Measurements from ENCODE around the gene CHMP4A.

The CHMP4A gene, protein sequence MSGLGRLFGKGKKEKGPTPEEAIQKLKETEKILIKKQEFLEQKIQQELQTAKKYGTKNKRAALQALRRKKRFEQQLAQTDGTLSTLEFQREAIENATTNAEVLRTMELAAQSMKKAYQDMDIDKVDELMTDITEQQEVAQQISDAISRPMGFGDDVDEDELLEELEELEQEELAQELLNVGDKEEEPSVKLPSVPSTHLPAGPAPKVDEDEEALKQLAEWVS

DNA sequence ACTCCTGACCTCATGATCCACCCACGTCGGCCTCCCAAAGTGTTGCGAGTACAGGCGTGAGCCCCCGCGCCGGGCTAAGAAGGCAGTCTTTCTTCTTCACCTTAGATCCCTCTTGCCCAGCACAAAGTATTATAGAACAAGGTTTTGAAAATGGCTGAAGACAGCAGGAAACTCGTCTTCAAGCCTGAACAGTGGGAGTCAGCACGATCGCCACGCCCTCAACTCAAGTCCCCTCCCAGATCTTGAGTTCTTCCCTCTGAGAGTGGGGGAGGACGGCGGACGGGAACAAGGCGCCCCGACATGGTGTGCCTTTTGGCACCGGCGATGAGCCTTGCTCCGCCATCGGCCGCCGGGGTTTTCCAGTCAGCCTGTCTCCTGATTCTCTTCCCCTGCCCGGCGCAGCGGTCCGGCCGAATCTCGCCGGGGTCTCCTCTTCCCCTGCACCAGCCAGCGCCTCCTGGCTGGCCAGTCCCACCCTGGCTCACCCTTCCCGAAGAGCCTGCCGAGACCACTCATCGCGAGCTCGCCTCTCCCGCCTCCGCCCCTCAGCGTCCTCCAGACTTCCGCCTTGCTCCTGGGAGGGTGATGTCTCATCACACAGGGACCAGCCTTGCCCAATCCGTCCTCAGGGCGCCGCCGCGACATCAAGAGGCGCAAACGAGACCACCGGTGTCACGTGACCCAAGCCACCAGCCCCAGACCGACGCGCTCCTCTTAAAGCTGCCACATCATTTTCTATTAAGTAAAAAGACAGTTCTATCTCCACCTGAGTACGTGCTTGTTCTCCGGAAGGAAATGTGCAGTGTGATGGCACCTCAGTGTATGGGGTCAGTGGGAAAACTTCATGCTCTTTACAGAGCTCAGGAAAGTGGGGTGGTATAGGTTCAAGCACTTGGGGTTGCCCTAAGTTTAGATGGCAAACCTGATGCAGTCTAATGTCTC lies at the start of gene CHMP4A:
Gene CHMP4A, minus strand, starts transcription at position 565 of the 942 bp plus-strand sequence. Its CDS starts 49 bp downstream, at position 516.
- peak; percentile 97 for DNase-seq

DNA sequence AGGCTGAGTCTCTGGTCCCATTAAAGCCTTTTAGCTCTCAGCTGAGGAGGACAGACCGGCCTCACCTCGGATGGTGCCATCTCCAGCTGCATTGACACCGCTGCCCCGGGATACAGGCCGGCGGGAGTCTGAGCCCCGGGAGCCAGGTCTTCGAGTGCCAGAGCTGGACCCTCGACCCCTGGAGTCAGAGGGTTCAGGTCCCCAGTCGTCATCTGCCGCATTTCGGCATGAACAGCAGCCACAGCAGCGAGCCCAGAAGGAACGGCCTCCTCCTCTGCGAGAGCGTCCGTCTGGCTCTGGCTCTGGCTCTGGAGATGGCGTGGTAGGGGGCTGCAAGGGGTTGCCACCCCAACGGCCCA lies 48.7 kb upstream of the CHMP4A start:
- no peak for DNase-seq

DNA sequence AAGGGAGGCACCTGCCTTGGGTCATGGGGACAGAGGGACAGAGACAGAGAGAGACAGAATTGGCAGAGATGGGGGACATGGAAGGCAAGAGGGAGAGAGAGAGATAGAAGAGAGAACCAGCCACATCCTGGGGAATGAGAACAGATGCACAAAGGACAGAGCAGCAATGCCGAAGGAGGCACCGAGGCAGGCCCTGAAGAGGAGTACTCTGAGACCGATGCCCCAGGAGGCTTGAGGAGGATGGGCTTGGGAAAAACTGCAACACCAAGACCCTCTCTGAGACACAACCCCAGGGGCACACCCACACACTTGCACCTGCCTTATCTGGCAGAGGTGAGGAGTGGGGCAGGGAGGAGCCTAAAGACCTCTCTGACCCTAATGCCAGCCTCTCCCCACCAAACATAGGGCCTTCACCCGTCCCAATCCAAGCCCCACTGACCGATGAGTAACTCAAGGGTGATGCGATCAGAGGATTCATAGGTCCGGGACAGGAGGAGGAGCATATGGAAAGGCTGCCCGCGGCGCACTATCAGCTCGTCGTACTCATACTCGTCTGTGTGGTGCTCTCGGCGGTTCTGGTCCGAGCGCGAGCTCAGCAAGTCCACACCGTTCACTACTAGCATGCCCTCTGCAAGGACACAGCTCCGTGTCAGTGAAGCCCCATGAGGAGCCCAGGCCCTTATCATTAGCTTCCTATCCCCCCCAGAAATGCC lies 48.1 kb upstream of the CHMP4A start:
- DNase-seq = no peak

DNA sequence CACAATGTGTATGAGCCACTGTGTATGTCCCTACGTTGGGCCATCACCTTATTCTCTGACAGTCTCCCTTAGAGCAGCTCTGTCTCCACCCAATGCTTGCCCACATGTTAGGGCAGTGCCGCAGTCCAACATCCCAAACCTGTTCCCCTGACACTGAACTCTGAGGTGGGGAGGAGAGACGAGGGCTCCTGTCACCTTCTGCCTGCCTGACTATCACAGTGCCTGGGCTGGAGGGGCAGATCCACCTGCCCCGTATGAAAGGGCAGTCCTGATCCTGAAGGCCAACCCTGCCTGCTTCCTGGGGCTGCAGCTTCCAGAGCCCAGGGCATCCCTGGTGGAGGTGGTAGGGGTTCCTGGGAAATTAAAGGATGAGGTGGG lies 47.5 kb upstream of the CHMP4A start:
- no peak for DNase-seq

DNA sequence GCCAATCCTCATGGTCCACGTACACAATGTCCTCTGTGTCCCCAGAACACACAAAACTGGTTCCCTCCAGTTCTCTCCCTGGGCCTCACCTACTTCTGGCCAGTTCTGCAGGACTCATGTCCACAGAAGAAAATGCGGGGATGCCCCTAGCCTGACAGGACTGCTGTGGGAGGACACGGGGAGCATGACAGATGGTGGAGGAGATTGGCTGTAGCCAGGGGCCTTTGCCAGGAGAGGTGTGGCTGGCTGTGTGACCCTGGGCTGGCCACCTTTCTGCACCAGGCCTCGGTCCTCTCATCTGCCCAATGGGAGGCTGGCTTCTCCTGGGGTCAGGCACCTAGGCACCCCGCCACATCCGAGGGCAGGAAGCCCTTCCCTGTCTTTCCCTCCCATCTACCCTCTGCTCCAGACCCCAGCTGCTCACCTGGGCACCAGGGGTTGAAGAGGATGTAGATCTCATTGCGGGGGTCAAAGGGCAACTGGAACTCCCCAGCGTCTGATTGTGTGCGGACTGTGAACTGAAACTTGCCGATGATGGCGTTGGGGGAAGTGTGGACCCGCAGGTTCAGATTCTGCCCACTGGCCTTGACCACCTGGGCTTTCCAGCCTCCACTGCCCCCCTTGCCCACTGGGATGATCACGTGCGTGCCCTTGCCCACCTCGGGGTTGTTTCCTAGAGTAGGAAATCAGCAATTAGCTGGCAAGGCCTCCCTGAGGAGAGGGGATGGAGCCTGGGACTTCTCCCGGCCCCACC lies 46.9 kb upstream of the CHMP4A start:
- DNase-seq = no peak

DNA sequence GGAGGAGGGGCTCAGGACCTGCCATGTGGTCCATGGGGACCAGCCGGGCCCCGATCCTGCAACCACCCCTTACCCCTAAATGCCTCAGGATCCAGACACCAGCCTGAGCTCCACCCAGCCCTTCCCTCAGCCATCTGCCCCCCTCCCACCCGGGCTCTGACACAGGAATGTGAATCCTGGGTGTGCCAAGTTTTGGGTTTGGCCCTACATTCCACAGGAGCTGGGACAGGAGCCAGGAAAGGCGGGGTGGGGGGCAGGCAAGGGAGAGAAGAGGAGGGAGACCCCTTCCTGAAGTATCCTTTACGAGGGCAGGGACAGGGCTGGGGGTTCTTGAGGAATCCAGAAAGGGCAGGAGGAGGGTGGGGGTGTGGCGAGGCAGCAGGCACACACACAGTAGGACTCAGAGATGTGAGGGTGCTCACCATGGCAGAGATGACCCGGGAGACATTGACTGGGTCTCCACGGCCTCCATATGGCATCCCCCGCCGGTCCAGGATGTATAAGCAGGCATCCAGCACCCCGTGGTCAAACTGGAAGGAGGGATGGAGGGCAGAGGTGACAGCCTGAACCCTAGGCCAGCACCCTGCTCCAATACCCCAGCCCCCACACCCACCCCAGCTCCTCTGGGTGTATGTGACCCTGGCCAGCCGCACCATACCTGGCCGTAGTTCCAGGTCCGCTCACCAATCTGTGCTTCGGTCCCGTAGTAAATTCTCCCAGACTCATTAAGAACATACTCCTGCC lies 46.2 kb upstream of the CHMP4A start:
- DNase-seq = no peak

DNA sequence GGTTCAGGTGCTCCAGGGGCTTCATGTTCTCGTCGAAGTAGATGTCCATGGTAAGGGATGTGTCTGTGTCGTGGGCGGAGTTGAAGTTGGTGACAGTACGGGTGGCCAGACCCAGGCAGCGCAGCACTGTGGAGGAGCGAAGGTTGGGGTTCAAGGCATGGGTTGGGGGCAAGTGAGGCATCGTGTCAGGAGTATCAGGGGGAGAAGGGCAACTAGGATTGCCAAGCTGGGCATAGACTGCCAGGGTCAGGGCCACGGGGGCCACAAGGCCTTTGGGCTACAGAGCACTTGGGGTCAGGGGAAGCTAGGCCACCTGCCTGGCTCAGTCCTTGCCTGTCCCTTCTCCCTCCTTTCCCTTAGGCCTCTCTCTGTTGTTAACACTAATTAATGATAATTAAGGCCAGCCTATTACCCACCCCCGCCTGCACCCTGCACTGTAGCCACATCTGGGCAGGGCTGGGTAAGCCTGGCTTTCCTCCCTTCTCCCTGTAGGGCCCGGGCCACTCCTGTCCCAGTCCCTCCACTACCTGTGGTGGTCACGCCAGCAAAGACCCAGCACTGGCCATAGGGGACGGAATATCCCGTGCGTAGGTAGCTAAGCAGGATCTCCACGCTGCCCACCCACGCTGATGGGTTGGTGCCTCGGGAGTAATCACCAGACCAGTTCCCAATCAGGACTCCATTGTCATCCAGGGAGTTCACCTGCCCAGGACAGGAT lies 45.4 kb upstream of the CHMP4A start:
- DNase-seq = no peak

DNA sequence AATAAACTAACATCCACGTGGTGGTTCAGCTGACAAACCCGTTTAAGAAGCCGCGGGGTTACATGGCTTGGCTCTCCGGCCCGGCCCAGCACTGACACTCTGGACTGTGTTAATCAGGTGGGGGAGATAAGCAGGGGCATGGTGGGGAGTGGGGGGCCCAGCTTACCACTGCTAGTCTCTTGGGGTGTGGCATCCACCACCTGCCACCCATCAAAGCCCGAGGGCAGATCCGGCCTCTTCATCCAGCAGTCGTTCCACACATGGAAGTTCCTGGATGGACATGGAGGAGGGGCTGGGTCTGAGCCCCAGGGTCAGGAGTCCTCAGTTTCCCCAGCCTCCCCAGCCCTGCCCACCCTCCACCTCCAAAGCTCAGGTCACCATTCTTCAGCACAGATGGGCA lies 44.8 kb upstream of the CHMP4A start:
- DNase-seq = no peak

DNA sequence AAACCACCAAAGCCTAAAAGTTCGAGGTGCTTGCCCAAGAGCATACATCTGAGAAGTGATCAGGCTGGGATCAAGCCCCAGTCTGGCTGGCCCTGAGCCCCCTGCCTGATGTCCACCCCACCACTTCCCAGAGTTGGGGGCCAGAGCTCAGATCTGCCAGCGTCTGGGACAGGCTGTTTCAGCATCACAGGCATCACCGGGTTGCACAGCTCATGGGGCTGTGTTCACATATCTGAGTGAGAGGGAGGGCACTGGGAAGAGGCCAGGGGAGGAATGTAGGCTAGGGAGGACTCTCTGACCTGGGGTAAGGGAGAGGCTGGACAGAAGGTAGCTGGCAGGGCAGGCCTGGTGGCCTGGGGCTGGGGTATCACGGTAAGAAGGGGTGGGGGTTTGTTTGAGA lies 43.7 kb upstream of the CHMP4A start:
- no peak for DNase-seq

DNA sequence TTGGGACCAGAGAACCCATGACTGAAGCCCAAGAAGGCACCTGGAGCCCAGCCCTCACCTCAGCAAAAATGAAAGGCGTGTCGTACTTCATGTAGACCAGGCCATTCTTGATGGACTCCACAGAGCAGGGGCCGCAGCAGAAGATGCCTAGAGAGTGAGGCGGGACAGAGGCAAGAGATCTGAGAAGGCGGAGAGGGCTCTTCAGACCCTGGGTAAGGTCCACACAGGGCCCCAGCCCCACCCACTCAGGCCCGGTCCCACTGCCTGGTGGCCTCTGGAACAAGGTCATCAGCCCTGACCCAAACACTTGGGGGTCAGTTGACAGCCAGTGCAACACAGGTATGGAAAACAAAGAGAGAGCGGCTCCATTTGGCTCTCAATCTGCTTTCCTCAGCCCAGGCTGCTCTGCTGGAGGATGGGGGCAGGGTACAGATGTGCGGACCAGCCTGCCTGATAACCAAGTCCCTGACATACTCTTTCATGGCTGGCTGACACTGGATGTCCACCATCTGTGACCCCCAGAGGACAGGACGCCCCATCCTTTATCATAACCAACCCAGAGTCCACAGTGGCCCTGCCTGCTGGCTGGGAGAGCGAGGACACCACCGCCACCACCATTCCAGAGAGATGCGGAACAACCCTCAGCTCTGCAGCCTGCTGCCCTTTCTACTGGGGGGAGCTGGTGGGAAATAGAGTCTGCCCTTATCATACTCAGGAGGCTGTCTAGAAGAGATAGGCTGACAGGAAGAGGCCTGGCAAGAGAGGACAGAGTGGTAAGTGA lies 42.8 kb upstream of the CHMP4A start:
- no peak for DNase-seq

DNA sequence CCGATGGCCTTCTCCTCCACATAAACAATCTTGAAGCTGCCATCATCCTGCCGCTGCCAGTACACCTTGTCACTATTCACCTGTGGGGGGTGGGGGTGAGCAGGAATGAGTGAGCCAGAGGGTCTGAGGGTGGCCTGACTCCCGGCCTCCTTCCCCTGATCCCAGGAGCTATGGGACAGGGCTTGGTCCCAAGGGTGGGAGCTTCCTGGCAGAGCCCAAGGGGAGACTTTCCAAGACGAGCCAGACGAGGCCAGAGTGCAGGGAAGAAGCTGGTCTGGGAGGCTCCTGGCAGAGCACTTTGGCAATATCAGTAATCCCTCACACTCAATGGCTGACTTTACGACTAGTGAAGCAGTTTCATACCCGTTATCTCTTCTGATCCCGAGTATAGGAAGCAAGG lies 42.1 kb upstream of the CHMP4A start:
- no peak for DNase-seq

DNA sequence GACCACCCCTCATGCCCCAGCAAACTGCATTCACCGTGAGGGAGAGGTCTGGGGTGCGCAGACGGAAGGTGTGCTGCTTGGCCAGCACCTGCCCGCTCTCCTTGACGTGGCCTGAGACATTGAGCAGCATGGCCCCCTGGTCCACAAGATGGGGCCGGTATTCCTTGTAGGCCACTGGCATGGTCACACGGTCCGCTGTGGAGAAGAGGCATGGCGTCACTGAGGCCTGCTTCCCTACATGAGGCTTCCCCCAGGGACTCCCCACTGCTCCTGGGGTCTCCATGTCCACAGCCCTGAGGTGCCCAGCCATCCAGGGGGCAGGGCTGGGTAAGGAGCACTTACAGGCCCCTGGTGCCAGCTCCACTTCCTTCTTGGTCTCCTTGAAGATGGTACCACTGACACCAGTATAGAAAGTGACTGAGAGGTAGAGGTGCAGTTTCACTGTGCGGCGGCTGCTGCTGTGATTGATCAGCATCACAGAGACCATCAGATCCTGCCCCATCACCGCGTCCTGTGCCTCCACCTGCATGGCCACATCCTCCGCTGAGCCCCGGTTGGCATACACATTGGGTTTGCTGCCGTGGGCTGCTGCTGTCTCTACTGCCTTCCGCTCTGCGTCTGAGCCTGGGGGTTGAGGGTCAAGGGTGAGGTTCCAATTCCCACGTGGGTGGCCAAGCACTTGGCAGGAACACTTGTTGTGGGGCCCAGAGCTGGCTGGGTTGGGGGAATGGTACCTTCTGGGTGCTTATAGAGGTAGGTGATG lies 41.5 kb upstream of the CHMP4A start:
- DNase-seq = no peak

DNA sequence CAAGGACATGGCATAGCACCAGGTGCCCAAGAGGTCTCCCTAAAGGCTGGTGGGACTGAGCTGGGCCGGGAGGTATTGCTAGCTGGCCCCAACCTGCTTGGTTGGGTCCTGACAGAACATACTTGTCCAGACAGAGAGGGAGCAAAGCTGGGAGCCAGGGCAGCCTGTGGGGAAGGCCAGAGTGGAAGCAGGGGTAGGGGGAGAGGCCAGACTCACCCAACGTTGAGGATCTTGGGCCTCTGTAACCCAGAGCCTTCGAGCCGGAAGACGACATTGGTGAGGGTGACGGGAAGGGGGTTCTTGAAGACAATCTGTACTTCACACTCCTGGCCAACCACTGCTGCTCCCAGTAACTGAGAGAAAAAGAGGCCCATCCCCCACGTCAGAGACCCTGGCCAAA lies 40.6 kb upstream of the CHMP4A start:
- DNase-seq = no peak

DNA sequence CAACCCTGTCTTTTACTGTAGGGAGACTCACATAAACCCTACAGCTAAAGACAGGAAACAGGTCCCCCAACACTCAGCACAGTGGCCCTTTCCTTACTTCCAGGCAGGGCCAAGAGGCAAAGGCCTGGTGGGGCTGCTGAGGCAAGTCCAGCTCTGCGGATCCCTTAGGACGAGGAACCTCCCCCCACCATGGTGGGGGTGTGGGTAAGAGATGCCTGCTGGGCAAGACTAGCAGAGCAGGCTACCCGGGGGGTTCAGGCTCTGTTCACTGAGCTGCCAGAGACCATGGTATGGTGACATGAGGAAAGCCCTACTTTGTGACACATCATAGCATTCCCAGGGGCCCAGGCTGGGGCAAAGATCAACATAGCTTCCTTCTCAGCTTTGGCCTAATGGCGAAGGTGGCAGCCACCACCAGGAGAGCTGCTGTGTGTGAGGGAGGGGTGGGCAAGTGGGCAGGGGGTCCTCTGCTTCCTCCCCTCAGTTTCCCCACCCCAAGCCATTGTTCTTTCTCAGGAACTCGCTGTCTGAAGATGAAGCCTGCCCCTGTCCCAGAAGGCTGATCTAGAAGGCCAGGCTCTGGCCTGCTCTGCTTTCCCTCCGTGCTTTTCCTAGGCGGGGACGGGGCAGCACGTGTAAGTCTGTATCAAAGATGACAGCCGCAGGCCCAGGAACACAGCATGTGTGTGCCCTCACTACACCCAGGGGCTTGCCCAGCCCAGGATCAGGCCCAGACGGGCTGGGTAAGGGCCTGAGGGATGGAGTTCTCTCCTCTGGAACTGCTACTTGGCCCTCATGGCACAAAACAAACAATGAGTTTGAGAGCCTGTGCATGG lies 39.2 kb upstream of the CHMP4A start:
- DNase-seq = no peak

DNA sequence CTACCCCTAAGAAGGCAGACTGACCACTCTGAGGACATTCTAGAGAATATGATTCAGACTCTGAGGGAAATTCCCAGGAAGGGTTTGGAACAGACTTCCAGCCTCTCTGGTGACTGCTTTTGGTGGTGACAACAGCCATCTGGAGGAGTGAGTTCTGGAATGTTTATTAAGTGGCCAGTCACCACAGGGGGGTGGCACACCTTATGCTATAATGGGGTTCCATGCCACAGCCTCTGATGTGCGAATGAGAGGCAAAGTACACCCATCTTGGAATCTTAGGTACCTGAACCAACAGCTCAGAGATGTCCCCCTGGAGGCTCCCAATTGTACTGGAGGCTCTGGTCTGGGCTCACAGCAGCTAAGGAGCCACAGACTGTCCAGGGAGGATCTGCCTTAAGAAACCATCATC lies 38.6 kb upstream of the CHMP4A start:
- DNase-seq = no peak

DNA sequence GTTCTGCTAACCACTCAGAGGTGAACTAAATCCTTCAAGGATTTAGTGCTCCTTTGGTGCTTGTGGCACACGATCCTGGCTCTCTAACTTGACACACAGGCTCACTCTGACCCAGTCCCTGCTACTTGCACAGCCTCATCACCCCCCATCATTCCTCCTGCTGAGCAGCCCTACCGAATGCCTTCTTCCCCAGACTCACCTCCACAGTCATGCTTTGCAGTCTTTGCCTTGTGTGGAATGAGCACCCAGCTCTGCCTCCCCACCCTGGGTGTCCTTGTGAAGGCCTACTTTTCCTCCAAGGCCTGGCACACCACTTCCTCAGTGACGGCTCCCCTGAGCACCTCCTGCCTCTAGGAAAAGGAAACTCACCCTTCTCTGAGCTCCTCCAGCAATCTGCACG lies 37.1 kb upstream of the CHMP4A start:
- no peak for DNase-seq

DNA sequence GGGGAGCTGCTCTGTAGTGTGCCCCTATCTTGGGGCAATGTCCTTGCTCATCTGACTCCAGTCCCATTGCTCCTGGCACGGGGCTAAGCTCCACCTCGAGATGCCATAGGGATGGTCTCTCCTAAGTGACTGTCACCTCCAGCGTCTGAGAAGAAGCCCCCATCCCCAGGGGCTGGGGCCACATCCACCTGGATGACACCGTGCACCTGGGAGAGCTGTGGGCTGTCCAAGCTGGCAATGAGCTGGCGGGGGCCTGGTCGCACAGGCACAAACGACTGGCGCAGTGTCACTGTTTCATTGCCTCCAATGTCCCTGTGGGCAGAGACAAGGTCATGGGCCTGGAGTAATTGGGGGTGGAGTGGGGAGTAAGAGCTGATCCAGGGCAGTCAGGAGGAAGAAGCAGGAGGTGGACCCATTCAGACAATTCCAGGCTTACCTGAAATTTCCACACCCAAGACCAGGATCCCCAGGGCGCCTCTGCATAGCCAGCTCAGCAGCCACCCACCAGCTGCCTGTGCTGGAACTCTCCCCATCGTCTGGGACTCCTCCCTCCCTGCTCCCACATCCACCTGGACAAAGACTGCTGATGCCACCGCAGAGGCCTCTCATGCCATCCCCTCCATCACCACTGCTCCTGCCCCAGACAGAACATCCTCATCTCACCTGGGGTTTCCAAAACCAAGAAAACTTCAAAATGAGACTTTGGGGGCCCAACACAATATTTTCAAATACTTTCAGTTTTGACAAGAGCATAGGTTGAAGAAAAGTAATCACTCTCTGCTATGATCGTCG lies 36.1 kb upstream of the CHMP4A start:
- DNase-seq = no peak

DNA sequence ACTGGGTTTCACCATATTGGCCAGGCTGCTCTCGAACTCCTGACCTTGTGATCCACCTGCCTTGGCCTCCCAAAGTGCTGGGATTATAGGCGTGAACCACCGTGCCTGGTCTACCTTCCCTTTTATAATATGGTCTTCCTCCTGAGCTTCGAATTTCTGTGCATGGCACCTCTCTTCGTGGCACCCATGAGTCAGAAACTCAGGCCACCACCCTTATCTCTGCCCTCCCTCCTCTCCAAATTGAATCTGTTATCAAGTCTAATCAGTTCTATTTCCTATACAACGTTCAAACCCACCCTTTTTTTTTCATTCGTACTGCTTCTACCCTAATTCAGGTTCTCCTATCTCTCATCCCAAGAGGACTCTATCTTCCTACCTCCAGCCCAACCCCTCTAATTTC lies 34.1 kb upstream of the CHMP4A start:
- DNase-seq = no peak
